GM18508 (cell line): Measurements from ENCODE around the gene IL23R.
"Not testable (repeated sequence)": the region's sequence is repeated elsewhere in the genome, so short reads cannot be mapped to it uniquely, and the experiment has no call there.

Source experiments
- ATAC-seq: cut with Tn5 transposase; IDR thresholded peaks from one replicate; pipeline ENCODE4 v1.9.1; 2021; ENCODE audit warnings: moderate number of reproducible peaks; ENCODE audit not compliant: insufficient read depth, unreplicated experiment

IL23R gene

GRCh38 chr1:67166196-67166595 is at the start of gene IL23R:
IL23R (plus strand) TSS chr1:67166454; CDS start chr1:67168121, 1,667 bp downstream.
- ATAC-seq: peak; percentile 80

GRCh38 chr1:67118191-67118590 is 48.1 kb upstream of the IL23R start:
- no peak for ATAC-seq

GRCh38 chr1:67118646-67119045 is 47.6 kb upstream of the IL23R start:
- ATAC-seq: no peak

GRCh38 chr1:67120855-67121619 is 45.2 kb upstream of the IL23R start:
- no peak for ATAC-seq

GRCh38 chr1:67124455-67124854 is 41.8 kb upstream of the IL23R start:
- no peak for ATAC-seq

- no peak for ATAC-seq
These were observed 40.0 kb upstream of the IL23R start for GRCh38 chr1:67126111-67126746.

- ATAC-seq: no peak
These were observed 39.3 kb upstream of the IL23R start for GRCh38 chr1:67126974-67127373.

GRCh38 chr1:67130673-67131072 is 35.6 kb upstream of the IL23R start:
- ATAC-seq: no peak

- ATAC-seq: no peak
These were observed 33.1 kb upstream of the IL23R start for GRCh38 chr1:67133177-67133576.

GRCh38 chr1:67134695-67135094 is 31.6 kb upstream of the IL23R start, which contains the start of gene C1orf141:
C1orf141 (minus strand) TSS chr1:67134970; CDS start chr1:67127240, 7,730 bp downstream.
- no peak for ATAC-seq

GRCh38 chr1:67135354-67135753 is 30.9 kb upstream of the IL23R start:
- ATAC-seq: no peak

GRCh38 chr1:67137307-67137753 is 28.9 kb upstream of the IL23R start:
- no peak for ATAC-seq

GRCh38 chr1:67138813-67139499 is 27.3 kb upstream of the IL23R start:
- ATAC-seq: no peak

GRCh38 chr1:67140460-67140859 is 25.8 kb upstream of the IL23R start:
- ATAC-seq: no peak

- not testable (repeated sequence) for ATAC-seq
These were observed 24.4 kb upstream of the IL23R start for GRCh38 chr1:67141832-67142231.

- ATAC-seq: no peak
These were observed 23.3 kb upstream of the IL23R start for GRCh38 chr1:67142931-67143330.

- ATAC-seq: no peak
These were observed 22.3 kb upstream of the IL23R start for GRCh38 chr1:67143966-67144365.

- ATAC-seq: no peak
These were observed 21.6 kb upstream of the IL23R start for GRCh38 chr1:67144696-67145095.

GRCh38 chr1:67146101-67146500 is 20.2 kb upstream of the IL23R start:
- no peak for ATAC-seq

- no peak for ATAC-seq
These were observed 19.7 kb upstream of the IL23R start for GRCh38 chr1:67146539-67146938.

GRCh38 chr1:67147973-67148372 is 18.3 kb upstream of the IL23R start:
- ATAC-seq: not testable (repeated sequence)
